ENCODE results near the gene ENOX1. TPM values are rescaled to one million over a fixed set of nuclear protein-coding genes. Genes with fewer than 3 reads are reported as not detected.

ENOX1 gene
- total and polyA plus RNA-seq, 7 donors: 0.23 to 20.2 (median 11.1) TPM

- intact Hi-C loops (cut with DNase I): no loop called here
- WGBS, 2 donors: 13 to 24% methylated on average over 5 of the region's 5 CpGs
- Histone ChIP-seq H3K27ac (peak overlapping the region in 3 of 4 donors; percentile 17 to 59 (median 46)), H3K4me1 (peaks cover 0 to 27% (median 15%) of the 10 kb centered on the region in 4 donors), H3K36me3 (no peaks in the 10 kb centered on the region), H3K4me3 (peak overlapping the region in 1 of 4 donors; percentile 6), H3K27me3 (no peaks in the 10 kb centered on the region), H3K9me3 (no peaks in the 10 kb centered on the region)
- no peak for DNase-seq
- TF ChIP-seq POLR2A (IDR thresholded peaks at IDR 0.05): no peak
- TF ChIP-seq EP300 (IDR thresholded peaks at IDR 0.05): no peak
- TF ChIP-seq POLR2AphosphoS5 (IDR thresholded peaks at IDR 0.05): no peak
- no peak for TF ChIP-seq CTCF (IDR thresholded peaks at IDR 0.05)
These were observed 314.4 kb downstream of the ENOX1 start for GRCh38 chr13:43472339-43472738.

- Histone ChIP-seq H3K4me1 (peaks cover 0 to 23% (median 14%) of the 10 kb centered on the region in 4 donors), H3K4me3 (no peak overlapping the region), H3K36me3 (no peaks in the 10 kb centered on the region), H3K9me3 (no peaks in the 10 kb centered on the region), H3K27me3 (no peaks in the 10 kb centered on the region), H3K27ac (no peak overlapping the region)
- 98% methylated on average over 2 of the region's 2 CpGs for WGBS, 2 donors
- intact Hi-C loops (cut with DNase I): no loop called here
- no peak for TF ChIP-seq POLR2AphosphoS5 (IDR thresholded peaks at IDR 0.05)
- no peak for TF ChIP-seq CTCF (IDR thresholded peaks at IDR 0.05)
- no peak for TF ChIP-seq POLR2A (IDR thresholded peaks at IDR 0.05)
- no peak for TF ChIP-seq EP300 (IDR thresholded peaks at IDR 0.05)
- no peak for DNase-seq
These were observed 316.2 kb downstream of the ENOX1 start for GRCh38 chr13:43470610-43471009.

GRCh38 chr13:43469791-43470190 is 317.0 kb downstream of the ENOX1 start:
- 81 to 87% methylated on average over 1 of the region's 1 CpG for WGBS, 2 donors
- Histone ChIP-seq H3K9me3 (no peaks in the 10 kb centered on the region), H3K36me3 (no peaks in the 10 kb centered on the region), H3K4me3 (no peak overlapping the region), H3K4me1 (peaks cover 0 to 23% (median 14%) of the 10 kb centered on the region in 4 donors), H3K27ac (no peak overlapping the region), H3K27me3 (no peaks in the 10 kb centered on the region)
- no peak for DNase-seq
- no peak for TF ChIP-seq POLR2AphosphoS5 (IDR thresholded peaks at IDR 0.05)
- TF ChIP-seq POLR2A (IDR thresholded peaks at IDR 0.05): no peak
- TF ChIP-seq CTCF (IDR thresholded peaks at IDR 0.05): no peak
- TF ChIP-seq EP300 (IDR thresholded peaks at IDR 0.05): no peak
- intact Hi-C loops (cut with DNase I): no loop called here

- 75 to 85% methylated on average over 3 of the region's 3 CpGs for WGBS, 2 donors
These were observed 322.1 kb downstream of the ENOX1 start for GRCh38 chr13:43464578-43465264.

More at GRCh38 chr13:43464578-43465264, 322.1 kb downstream of the ENOX1 start:
- Histone ChIP-seq H3K27ac (no peak overlapping the region), H3K4me1 (no peaks in the 10 kb centered on the region), H3K27me3 (no peaks in the 10 kb centered on the region), H3K4me3 (no peak overlapping the region), H3K36me3 (no peaks in the 10 kb centered on the region), H3K9me3 (no peaks in the 10 kb centered on the region)
- intact Hi-C loops (cut with DNase I): no loop called here
- DNase-seq: no peak
- no peak for TF ChIP-seq POLR2A (IDR thresholded peaks at IDR 0.05)
- no peak for TF ChIP-seq CTCF (IDR thresholded peaks at IDR 0.05)
- no peak for TF ChIP-seq EP300 (IDR thresholded peaks at IDR 0.05)
